Progenitor cell of endocrine pancreas (in vitro differentiated cells): ENCODE results near the gene NOC4L. TPM values are rescaled to one million over a fixed set of nuclear protein-coding genes. Genes with fewer than 3 reads are reported as not detected.

Experiments
- DNase-seq: peaks from one replicate; pipeline ENCODE4 v3.0.0; 2021; ENCODE audit warnings: low spot score; ENCODE audit not compliant: unreplicated experiment
- H3K27ac Mint-ChIP-seq: 2 replicates; pipeline ENCODE4 v1.8.0; 2021; ENCODE audit warnings: mild to moderate bottlenecking, moderate library complexity, mixed read lengths
- H3K27me3 Mint-ChIP-seq: 2 replicates; pipeline ENCODE4 v1.8.0; 2021; ENCODE audit warnings: mixed read lengths
- H3K36me3 Mint-ChIP-seq: 2 replicates; pipeline ENCODE4 v1.8.0; 2022; ENCODE audit warnings: mixed read lengths; ENCODE audit not compliant: insufficient read depth
- H3K4me1 Mint-ChIP-seq: 2 replicates; pipeline ENCODE4 v1.8.0; 2021; ENCODE audit warnings: low read depth, mixed read lengths
- H3K4me3 Mint-ChIP-seq: 2 replicates; pipeline ENCODE4 v1.8.0; 2021; ENCODE audit warnings: low read depth, mild to moderate bottlenecking, moderate library complexity, mixed read lengths
- H3K9me3 Mint-ChIP-seq: 2 replicates; pipeline ENCODE4 v1.8.0; 2021; ENCODE audit warnings: low read depth, mixed read lengths
- CTCF ChIP-seq: fragments of 200-600 bp; sonication (generic); IDR thresholded peaks from one replicate; pipeline ENCODE4 v1.5.0; 2021; ENCODE audit warnings: antibody characterized with exemption, mild to moderate bottlenecking; ENCODE audit not compliant: unreplicated experiment
- total RNA-seq: library from RNA; stranded (reverse); gene quantifications from 2 replicates; pipeline ENCODE4 v1.2.1, GENCODE V29; 2021

The NOC4L gene
- total RNA-seq, 1 donor from 2014 or later, result 27.0 TPM

- no peak overlapping the region for H3K4me3 Mint-ChIP-seq
- no peak for DNase-seq
- H3K27me3 Mint-ChIP-seq, result peaks cover 80% of the 10 kb centered on the region
- H3K9me3 Mint-ChIP-seq, result no peaks in the 10 kb centered on the region
- H3K4me1 Mint-ChIP-seq, result peaks cover 2% of the 10 kb centered on the region
- H3K27ac Mint-ChIP-seq, result no peak overlapping the region
- no peaks in the 10 kb centered on the region for H3K36me3 Mint-ChIP-seq
- no peak for TF ChIP-seq CTCF
These were observed 43.6 kb downstream of the NOC4L start for GRCh38 chr12:132187646-132188450.

GRCh38 chr12:132188451-132188901 is 44.2 kb downstream of the NOC4L start:
- no peak overlapping the region for H3K27ac Mint-ChIP-seq
- no peak for DNase-seq
- peaks cover 80% of the 10 kb centered on the region for H3K27me3 Mint-ChIP-seq
- H3K4me1 Mint-ChIP-seq, result peaks cover 2% of the 10 kb centered on the region
- H3K9me3 Mint-ChIP-seq, result peaks cover 1% of the 10 kb centered on the region
- H3K36me3 Mint-ChIP-seq, result no peaks in the 10 kb centered on the region
- no peak for TF ChIP-seq CTCF
- no peak overlapping the region for H3K4me3 Mint-ChIP-seq

GRCh38 chr12:132188916-132189325 is 44.7 kb downstream of the NOC4L start:
- Mint-ChIP-seq H3K27ac (no peak overlapping the region), H3K27me3 (peaks cover 81% of the 10 kb centered on the region), H3K36me3 (no peaks in the 10 kb centered on the region), H3K4me3 (peak overlapping the region; percentile 65), H3K4me1 (peaks cover 2% of the 10 kb centered on the region), H3K9me3 (peaks cover 3% of the 10 kb centered on the region)
- DNase-seq, result no peak
- TF ChIP-seq CTCF, result no peak

GRCh38 chr12:132189378-132190011 is 45.2 kb downstream of the NOC4L start:
- H3K36me3 Mint-ChIP-seq, result no peaks in the 10 kb centered on the region
- peaks cover 81% of the 10 kb centered on the region for H3K27me3 Mint-ChIP-seq
- H3K9me3 Mint-ChIP-seq, result peaks cover 7% of the 10 kb centered on the region
- peak overlapping the region; percentile 79 for H3K27ac Mint-ChIP-seq
- H3K4me3 Mint-ChIP-seq, result peak overlapping the region; percentile 69
- DNase-seq, result peak; percentile 62
- TF ChIP-seq CTCF, result no peak
- H3K4me1 Mint-ChIP-seq, result peaks cover 2% of the 10 kb centered on the region

- no peaks in the 10 kb centered on the region for H3K36me3 Mint-ChIP-seq
- peaks cover 80% of the 10 kb centered on the region for H3K27me3 Mint-ChIP-seq
- peaks cover 7% of the 10 kb centered on the region for H3K9me3 Mint-ChIP-seq
- no peak for TF ChIP-seq CTCF
- H3K4me1 Mint-ChIP-seq, result peaks cover 2% of the 10 kb centered on the region
- H3K27ac Mint-ChIP-seq, result no peak overlapping the region
- peak overlapping the region; percentile 69 for H3K4me3 Mint-ChIP-seq
- DNase-seq, result no peak
These were observed 45.9 kb downstream of the NOC4L start for GRCh38 chr12:132190012-132190755.
